ENCODE measurements around the gene COLEC11.

- no peak for TF ChIP-seq RCOR1 (IDR thresholded peaks at IDR 0.05; ENCODE audit: low read depth, low read length)
- no peak for TF ChIP-seq CTCF (IDR thresholded peaks at IDR 0.05)
- no peak for TF ChIP-seq RAD21 (conservative IDR thresholded peaks at IDR 0.05 in 1 of 2, IDR thresholded peaks at IDR 0.05 in 1 of 2)
- no peak for TF ChIP-seq ELK1 (IDR thresholded peaks at IDR 0.05; ENCODE audit: low read depth, low read length)
Observed at GRCh38 chr2:3618367-3618766, 23.5 kb downstream of the COLEC11 start.
